Fibroblast of peridontal ligament (primary cell): ENCODE data around the gene CHAF1A.

Experiments
- DNase-seq: peaks from one replicate; pipeline ENCODE4 v3.0.0-alpha.2; 2010; ENCODE audit errors: extremely low read depth

CHAF1A gene

GRCh38 chr19:4380254-4380727 is 22.1 kb upstream of the CHAF1A start:
- DNase-seq: no peak

- no peak for DNase-seq
Measured at GRCh38 chr19:4385291-4386040, 17.0 kb upstream of the CHAF1A start.

- DNase-seq: no peak
Measured at GRCh38 chr19:4386041-4386782, 16.2 kb upstream of the CHAF1A start.

GRCh38 chr19:4388337-4389063 is 13.9 kb upstream of the CHAF1A start:
- no peak for DNase-seq

GRCh38 chr19:4389064-4389375 is 13.4 kb upstream of the CHAF1A start:
- DNase-seq: no peak

- no peak for DNase-seq
Measured at GRCh38 chr19:4389511-4390016, 12.9 kb upstream of the CHAF1A start.

GRCh38 chr19:4390017-4390566 is 12.3 kb upstream of the CHAF1A start:
- DNase-seq: no peak

GRCh38 chr19:4390567-4391305 is 11.7 kb upstream of the CHAF1A start:
- no peak for DNase-seq

- no peak for DNase-seq
Measured at GRCh38 chr19:4391306-4391693, 11.1 kb upstream of the CHAF1A start.

GRCh38 chr19:4391701-4392483 is 10.5 kb upstream of the CHAF1A start:
- no peak for DNase-seq

GRCh38 chr19:4393947-4394590 is 8.4 kb upstream of the CHAF1A start:
- DNase-seq: peak; percentile 51

GRCh38 chr19:4396949-4397783 is 5.3 kb upstream of the CHAF1A start:
- no peak for DNase-seq

GRCh38 chr19:4399812-4400134 is 2.7 kb upstream of the CHAF1A start:
- no peak for DNase-seq

GRCh38 chr19:4400135-4400936 is 2.1 kb upstream of the CHAF1A start, which contains the start of gene SH3GL1:
Gene SH3GL1, minus strand, starts transcription at chr19:4400547. Its CDS starts 179 bp downstream, at chr19:4400368.
- DNase-seq: peak; percentile 91

- DNase-seq: no peak
Measured at GRCh38 chr19:4401769-4402170, 670 bp upstream of the CHAF1A start.

GRCh38 chr19:4403005-4403761 is 743 bp downstream of the CHAF1A start:
- no peak for DNase-seq

- DNase-seq: no peak
Measured at GRCh38 chr19:4405977-4406376, 3.5 kb downstream of the CHAF1A start.

GRCh38 chr19:4406626-4407025 is 4.2 kb downstream of the CHAF1A start:
- DNase-seq: no peak
